Activated B cell treated with CpG ODN at 0.5 μM for 24 hours (primary cell): ENCODE results near the gene CDS2. TPM values are rescaled to one million over a fixed set of nuclear protein-coding genes. Genes with fewer than 3 reads are reported as not detected.
A peak's percentile ranks its signal among the peaks of the same experiment; 100 is the strongest.

Experiments used
- ATAC-seq: fragments of 200-7000 bp; cut with Tn5 transposase; one replicate; pipeline ENCODE4 v1.10.0; 2021; ENCODE audit warnings: low read depth, mild to moderate bottlenecking, moderate library complexity
- CTCF ChIA-PET: fragments of 350-600 bp; sonication (Branson Sonifier 250); formaldehyde crosslinking; loops from one replicate; lab custom pipeline; 2021; ENCODE audit warnings: antibody characterized with exemption; lab: Charles Lee
- POLR2A ChIA-PET: fragments of 350-600 bp; sonication (Branson Sonifier 250); formaldehyde crosslinking; loops from one replicate; lab custom pipeline; 2021; ENCODE audit warnings: antibody characterized with exemption; lab: Charles Lee
- DNase-seq: peaks from one replicate; pipeline ENCODE4 v3.0.0; 2022
- H3K27ac Mint-ChIP-seq: one replicate; pipeline ENCODE4 v1.8.0; 2020; ENCODE audit warnings: mixed read lengths
- H3K27me3 Mint-ChIP-seq: one replicate; pipeline ENCODE4 v1.8.0; 2021; ENCODE audit warnings: mixed read lengths
- H3K36me3 Mint-ChIP-seq: one replicate; pipeline ENCODE4 v1.8.0; 2021; ENCODE audit warnings: low read depth, mixed read lengths
- H3K4me1 Mint-ChIP-seq: one replicate; pipeline ENCODE4 v1.8.0; 2021; ENCODE audit warnings: mixed read lengths
- H3K4me3 Mint-ChIP-seq: one replicate; pipeline ENCODE4 v1.8.0; 2020; ENCODE audit warnings: mild to moderate bottlenecking, mixed read lengths
- H3K9me3 Mint-ChIP-seq: one replicate; pipeline ENCODE4 v1.8.0; 2020; ENCODE audit warnings: mixed read lengths
- intact Hi-C: fragments of 100-400 bp; cut with micrococcal nuclease; formaldehyde crosslinking; loops from one replicate; pipeline ENCODE4 v1.15.1; 2024
- total RNA-seq: library from RNA; stranded (reverse); gene quantifications from 2 replicates; pipeline ENCODE4 v1.2.3, GENCODE V29; 2022
- TF ChIP-seq, protein P1 (sequence below): fragments of 200-600 bp; IDR thresholded peaks from one replicate; pipeline ENCODE4 v1.8.0; 2022; ENCODE audit warnings: antibody characterized with exemption, mild to moderate bottlenecking

Gene CDS2
- total RNA-seq: 32.4 and 37.4 TPM in 2 replicates

GRCh38 chr20:5126512-5127203 lies at the start of gene CDS2:
Gene CDS2, plus strand, starts transcription at chr20:5127008. Its CDS starts 85 bp downstream, at chr20:5127093.
- ATAC-seq (peak; percentile 87), DNase-seq (peak; percentile 99)
- H3K36me3 Mint-ChIP-seq: peaks cover 13% of the 10 kb centered on the region
- intact Hi-C loops: loop anchor here (1.0 to 5.0 kb wide), 7 partner anchors 7 to 826 kb away; partner anchors contain the start of genes MCM8, PCNA, SLC23A2 and TRMT6
- peaks cover 33% of the 10 kb centered on the region for H3K4me1 Mint-ChIP-seq
- ChIA-PET CTCF (interaction anchor here (0.7 to 3.9 kb wide), 21 partner anchors 14 to 513 kb away, joined by 3 to 106 read pairs (median 4); no protein-coding TSS in a partner anchor), POLR2A (interaction anchor here (0.6 to 1.8 kb wide), 21 partner anchors 9 to 400 kb away, joined by 3 to 30 read pairs (median 4); no protein-coding TSS in a partner anchor)
- peak within 1 kb of the TSS; percentile 87 for H3K4me3 Mint-ChIP-seq
- peak within 1 kb of the TSS; percentile 90 for H3K27ac Mint-ChIP-seq
- no peaks in the 10 kb centered on the region for H3K27me3 Mint-ChIP-seq
- TF ChIP-seq, protein P1, sequence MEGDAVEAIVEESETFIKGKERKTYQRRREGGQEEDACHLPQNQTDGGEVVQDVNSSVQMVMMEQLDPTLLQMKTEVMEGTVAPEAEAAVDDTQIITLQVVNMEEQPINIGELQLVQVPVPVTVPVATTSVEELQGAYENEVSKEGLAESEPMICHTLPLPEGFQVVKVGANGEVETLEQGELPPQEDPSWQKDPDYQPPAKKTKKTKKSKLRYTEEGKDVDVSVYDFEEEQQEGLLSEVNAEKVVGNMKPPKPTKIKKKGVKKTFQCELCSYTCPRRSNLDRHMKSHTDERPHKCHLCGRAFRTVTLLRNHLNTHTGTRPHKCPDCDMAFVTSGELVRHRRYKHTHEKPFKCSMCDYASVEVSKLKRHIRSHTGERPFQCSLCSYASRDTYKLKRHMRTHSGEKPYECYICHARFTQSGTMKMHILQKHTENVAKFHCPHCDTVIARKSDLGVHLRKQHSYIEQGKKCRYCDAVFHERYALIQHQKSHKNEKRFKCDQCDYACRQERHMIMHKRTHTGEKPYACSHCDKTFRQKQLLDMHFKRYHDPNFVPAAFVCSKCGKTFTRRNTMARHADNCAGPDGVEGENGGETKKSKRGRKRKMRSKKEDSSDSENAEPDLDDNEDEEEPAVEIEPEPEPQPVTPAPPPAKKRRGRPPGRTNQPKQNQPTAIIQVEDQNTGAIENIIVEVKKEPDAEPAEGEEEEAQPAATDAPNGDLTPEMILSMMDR: no peak
- H3K9me3 Mint-ChIP-seq: no peaks in the 10 kb centered on the region

- intact Hi-C loops: loop anchor here (1.0 to 2.0 kb wide), 8 partner anchors 12 to 263 kb away; partner anchors contain the start of gene SLC23A2
- H3K4me3 Mint-ChIP-seq: peak overlapping the region; percentile 71
- peak overlapping the region; percentile 92 for H3K27ac Mint-ChIP-seq
- H3K36me3 Mint-ChIP-seq: no peaks in the 10 kb centered on the region
- H3K9me3 Mint-ChIP-seq: no peaks in the 10 kb centered on the region
- H3K27me3 Mint-ChIP-seq: no peaks in the 10 kb centered on the region
- TF ChIP-seq, protein P1: no peak
- H3K4me1 Mint-ChIP-seq: peaks cover 60% of the 10 kb centered on the region
- ChIA-PET CTCF (interaction anchor here (0.8 to 1.2 kb wide), 2 partner anchors 21 kb away, joined by 3 to 4 read pairs; no protein-coding TSS in a partner anchor), POLR2A (no interaction called here)
- DNase-seq (no peak), ATAC-seq (no peak)
Observed at GRCh38 chr20:5077761-5078387, 48.9 kb upstream of the CDS2 start.

DNA sequence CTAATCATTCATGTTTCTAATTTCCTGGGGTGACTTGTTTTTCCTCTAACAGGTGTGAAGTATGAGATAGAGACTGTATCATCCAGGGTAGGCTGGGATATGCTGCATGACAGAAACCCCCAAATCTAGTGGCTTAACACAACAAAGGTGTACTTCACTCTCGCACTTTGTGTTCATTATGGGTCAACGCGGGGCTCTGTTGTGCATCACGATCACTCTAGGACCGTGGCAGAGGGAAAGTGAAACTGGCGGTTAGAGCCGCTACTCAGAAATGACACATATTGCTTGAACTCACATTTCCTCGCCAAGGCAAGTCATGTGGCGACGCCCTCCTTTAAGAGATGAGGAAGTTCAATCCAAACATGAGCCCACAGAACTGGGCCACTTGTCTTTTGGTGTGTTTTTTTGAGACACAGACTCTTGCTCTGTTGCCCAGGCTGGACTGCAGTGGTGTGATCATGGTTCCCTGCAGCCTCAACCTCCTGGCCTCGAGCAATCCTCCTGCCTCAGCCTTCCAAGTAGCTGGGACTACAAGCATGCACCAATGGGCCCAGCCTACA lies 48.3 kb upstream of the CDS2 start:
- no peaks in the 10 kb centered on the region for H3K36me3 Mint-ChIP-seq
- H3K4me1 Mint-ChIP-seq: peaks cover 55% of the 10 kb centered on the region
- TF ChIP-seq, protein P1: no peak
- ChIA-PET CTCF (interaction anchor here (0.8 to 1.3 kb wide), 3 partner anchors 22 to 122 kb away, joined by 3 to 4 read pairs (median 3); no protein-coding TSS in a partner anchor), POLR2A (interaction anchor here (0.8 to 3.1 kb wide), 3 partner anchors 11 to 91 kb away, joined by 3 to 14 read pairs (median 3); no protein-coding TSS in a partner anchor)
- intact Hi-C loops: loop anchor here (1.0 to 2.0 kb wide), 8 partner anchors 12 to 264 kb away; partner anchors contain the start of gene SLC23A2
- no peaks in the 10 kb centered on the region for H3K27me3 Mint-ChIP-seq
- H3K4me3 Mint-ChIP-seq: peak overlapping the region; percentile 71
- peak overlapping the region; percentile 92 for H3K27ac Mint-ChIP-seq
- no peaks in the 10 kb centered on the region for H3K9me3 Mint-ChIP-seq
- peak; percentile 50 for DNase-seq
- ATAC-seq: peak; percentile 91

DNA sequence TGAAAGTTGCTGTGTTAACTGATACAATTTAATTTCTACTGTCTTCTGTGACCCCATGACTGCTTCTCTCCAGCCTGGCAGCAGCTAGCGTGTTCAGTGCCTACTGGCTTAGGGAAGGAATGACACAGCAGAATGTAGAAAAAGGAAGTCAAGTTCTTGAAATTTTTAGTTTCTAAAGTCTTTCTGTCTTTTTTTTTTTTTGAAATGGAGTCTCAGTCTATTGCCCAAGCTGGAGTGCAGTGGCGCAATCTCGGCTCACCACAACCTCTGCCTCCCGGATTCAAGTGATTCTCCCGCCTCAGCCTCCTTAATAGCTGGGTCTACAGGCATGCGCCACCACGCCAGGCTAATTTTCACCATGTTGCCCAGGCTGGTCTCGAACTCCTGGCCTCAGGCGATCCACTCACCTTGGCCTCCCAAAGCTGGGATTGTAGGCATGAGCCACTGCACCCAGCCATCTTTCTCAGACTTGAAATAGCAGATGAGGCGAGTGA lies 46.4 kb upstream of the CDS2 start:
- DNase-seq: peak; percentile 21
- intact Hi-C loops: no loop called here
- Mint-ChIP-seq H3K27ac (peak overlapping the region; percentile 92), H3K4me3 (peak overlapping the region; percentile 22), H3K27me3 (no peaks in the 10 kb centered on the region), H3K36me3 (no peaks in the 10 kb centered on the region), H3K9me3 (no peaks in the 10 kb centered on the region), H3K4me1 (peaks cover 48% of the 10 kb centered on the region)
- ChIA-PET CTCF (interaction anchor here (1.2 to 2.1 kb wide), 4 partner anchors 11 to 107 kb away, joined by 3 to 8 read pairs (median 4); no protein-coding TSS in a partner anchor), POLR2A (interaction anchor here (0.6 to 3.1 kb wide), 12 partner anchors 9 to 873 kb away, joined by 3 to 16 read pairs (median 4); partner anchors contain the start of genes CDS2 and PCNA)
- TF ChIP-seq, protein P1: no peak
- ATAC-seq: peak; percentile 61
